ENCODE measurements around the gene USP31.
"Not testable (repeated sequence)": the region's sequence is repeated elsewhere in the genome, so short reads cannot be mapped to it uniquely, and the experiment has no call there.

USP31 gene

DNA sequence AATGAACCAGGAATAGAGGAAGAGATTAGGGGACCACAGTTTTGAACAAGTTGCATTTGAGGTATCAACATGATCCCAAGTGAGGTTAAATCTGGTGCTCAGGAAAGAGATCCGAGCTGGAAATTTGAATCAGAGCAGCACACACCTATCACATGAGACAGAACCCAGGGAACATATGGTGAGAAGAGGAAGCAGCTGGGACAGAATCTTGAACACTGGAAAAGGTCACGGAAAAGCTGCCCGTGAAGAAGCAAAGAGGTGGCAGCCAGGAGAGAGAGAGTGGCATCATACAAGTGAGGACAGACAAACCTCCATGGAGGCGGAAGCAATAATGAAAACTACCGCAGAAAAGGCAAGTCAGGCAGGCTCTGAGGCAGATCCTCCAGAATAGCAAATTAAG is 36.1 kb downstream of the USP31 start:
- H3K4me3 Mint-ChIP-seq: no peak overlapping the region
- no peak overlapping the region for H3K27ac Mint-ChIP-seq
- H3K4me1 Mint-ChIP-seq: no peaks in the 10 kb centered on the region
- no peaks in the 10 kb centered on the region for H3K27me3 Mint-ChIP-seq
- CTCF ChIA-PET: no interaction called here
- no peak for DNase-seq
- H3K9me3 Mint-ChIP-seq: no peaks in the 10 kb centered on the region
- H3K36me3 Mint-ChIP-seq: peaks cover 3% of the 10 kb centered on the region

DNA sequence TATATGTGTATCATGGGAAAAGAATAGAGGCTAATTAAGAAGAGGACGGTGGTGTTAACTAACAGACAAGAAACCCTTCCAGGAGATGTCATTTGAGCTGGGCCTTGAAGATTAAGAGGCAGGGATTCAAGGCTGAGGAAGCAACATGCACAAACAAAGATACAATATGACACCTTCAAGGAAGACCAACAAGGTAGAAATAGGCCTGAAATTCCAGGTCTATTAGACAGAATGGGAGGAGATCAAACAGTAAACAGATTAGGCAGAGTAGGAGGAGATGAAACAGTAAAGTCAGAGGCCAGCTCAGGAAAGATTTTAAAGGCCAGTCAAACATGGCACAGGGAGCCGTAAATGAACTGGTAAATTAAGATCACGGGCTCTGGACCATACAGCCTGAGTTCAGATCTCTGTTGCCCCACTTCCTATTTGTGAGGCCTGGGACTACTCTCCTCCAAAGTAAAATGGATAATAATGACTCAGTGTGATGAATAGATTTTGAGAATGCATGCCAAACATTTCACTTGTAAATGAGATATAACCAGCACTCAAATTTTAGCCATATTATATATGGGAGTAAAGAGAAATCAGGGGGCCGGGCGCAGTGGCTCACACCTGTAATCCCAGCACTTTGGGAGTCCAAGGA is 38.9 kb downstream of the USP31 start:
- Mint-ChIP-seq H3K4me3 (no peak overlapping the region), H3K4me1 (no peaks in the 10 kb centered on the region), H3K27me3 (no peaks in the 10 kb centered on the region), H3K36me3 (peaks cover 5% of the 10 kb centered on the region), H3K9me3 (no peaks in the 10 kb centered on the region), H3K27ac (no peak overlapping the region)
- no peak for DNase-seq
- CTCF ChIA-PET: no interaction called here

DNA sequence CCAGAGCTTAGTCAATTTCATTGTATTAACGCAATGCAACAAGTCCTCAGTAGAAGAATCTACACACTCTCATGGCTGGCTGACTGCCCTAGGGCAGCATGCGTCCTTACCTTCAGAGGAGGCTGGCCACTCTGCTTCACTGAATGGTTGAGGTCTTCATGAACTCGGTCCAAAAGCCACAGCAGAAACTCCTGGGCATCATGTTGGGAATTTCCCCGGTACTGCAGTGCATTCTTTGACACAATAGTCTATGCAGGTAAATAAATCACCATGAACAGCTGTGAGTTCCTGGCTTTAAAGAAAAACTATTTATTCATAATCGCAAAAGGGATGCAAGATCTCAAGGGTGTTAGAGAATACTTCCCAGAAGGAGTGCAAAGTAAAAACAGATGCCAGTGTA is 41.3 kb downstream of the USP31 start:
- H3K4me1 Mint-ChIP-seq: no peaks in the 10 kb centered on the region
- peaks cover 7% of the 10 kb centered on the region for H3K36me3 Mint-ChIP-seq
- H3K27ac Mint-ChIP-seq: no peak overlapping the region
- no peaks in the 10 kb centered on the region for H3K27me3 Mint-ChIP-seq
- CTCF ChIA-PET: no interaction called here
- no peak for DNase-seq
- H3K9me3 Mint-ChIP-seq: no peaks in the 10 kb centered on the region
- no peak overlapping the region for H3K4me3 Mint-ChIP-seq

DNA sequence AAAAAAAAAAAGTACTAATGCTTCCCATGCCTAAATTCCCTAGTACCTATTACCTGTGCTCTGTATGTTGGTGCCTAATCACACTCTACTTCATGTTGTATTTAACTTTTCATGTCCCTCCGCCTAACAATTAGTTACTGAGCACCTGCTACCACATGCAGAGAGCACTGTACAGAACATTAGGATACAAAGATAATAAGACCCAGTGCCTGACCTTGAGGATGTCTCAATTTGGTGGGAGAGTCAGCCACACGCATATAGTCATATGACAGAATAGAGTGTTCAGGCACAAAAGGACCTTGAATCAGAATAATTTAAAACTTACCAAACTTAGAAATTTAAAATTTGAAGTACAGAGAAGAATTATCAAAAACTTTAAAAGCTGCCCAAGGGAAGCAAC is 42.1 kb downstream of the USP31 start:
- CTCF ChIA-PET: no interaction called here
- H3K4me1 Mint-ChIP-seq: no peaks in the 10 kb centered on the region
- no peak for DNase-seq
- no peaks in the 10 kb centered on the region for H3K27me3 Mint-ChIP-seq
- peaks cover 9% of the 10 kb centered on the region for H3K36me3 Mint-ChIP-seq
- H3K9me3 Mint-ChIP-seq: no peaks in the 10 kb centered on the region
- H3K27ac Mint-ChIP-seq: no peak overlapping the region
- H3K4me3 Mint-ChIP-seq: no peak overlapping the region

DNA sequence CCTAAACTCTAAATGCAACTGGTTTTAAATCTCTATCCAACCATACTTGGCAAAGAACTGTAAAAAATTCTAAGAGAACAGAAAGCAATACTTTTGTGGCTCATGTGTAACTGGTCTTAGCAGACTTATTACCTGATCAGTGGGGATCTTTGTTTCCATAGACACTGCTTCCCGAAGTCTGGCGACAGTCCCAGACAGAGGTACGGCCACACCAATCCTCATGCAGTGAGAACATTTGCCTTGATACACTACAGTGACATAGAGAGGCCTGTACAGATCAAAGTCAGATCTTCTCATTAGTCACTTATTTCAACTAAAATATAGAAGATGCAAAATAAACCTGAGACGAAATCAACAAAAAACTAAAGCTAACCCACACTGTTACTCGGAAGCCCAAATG is 43.9 kb downstream of the USP31 start:
- Mint-ChIP-seq H3K9me3 (no peaks in the 10 kb centered on the region), H3K4me3 (no peak overlapping the region), H3K4me1 (no peaks in the 10 kb centered on the region), H3K27me3 (no peaks in the 10 kb centered on the region), H3K36me3 (peaks cover 10% of the 10 kb centered on the region), H3K27ac (no peak overlapping the region)
- CTCF ChIA-PET: no interaction called here
- DNase-seq: no peak

DNA sequence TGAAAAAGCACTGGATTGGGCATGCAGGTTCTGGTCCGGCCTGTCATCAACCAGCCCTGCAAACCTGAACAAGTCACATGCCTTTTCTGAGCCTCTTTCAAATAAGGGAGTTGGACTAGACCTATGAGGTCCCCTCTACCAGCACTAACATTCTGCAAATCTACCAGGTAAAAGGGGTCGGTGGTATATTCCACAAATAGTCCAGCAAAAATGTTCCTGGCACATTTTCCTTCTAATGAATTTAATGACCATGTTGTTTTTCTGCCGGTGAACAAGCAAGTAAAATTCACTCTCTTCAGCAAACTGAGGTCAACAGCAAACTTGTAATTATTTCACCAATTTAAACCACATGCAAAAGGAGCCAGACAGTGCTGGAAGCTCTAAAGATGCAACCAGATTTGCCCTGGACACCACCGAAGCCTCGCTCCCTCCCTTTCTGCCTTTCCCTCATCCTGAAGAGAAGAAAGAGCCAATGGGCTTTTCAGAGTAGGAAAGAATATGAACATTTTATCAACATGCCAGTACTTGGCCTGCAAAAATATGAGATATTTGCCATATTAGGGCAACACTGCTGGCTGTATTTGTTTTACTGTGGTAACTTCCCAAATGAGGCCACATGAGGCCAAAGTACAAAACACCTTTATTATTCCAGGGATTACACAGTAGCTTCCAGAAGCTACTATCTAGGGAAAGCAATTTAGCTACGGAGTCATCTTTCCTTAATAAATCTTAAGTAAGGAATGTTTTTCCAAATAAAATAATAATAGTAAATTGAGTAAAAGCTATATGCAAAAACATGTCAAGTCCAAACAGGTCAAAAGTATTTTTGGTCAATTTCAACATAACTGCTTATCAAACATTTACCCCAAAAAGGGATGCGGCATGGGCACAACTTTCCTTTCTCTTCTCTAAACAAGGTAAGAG is 45.0 kb downstream of the USP31 start:
- CTCF ChIA-PET: interaction anchor here (0.6 kb wide), 1 partner anchor 1385 kb away, joined by 6 read pairs; no protein-coding TSS in a partner anchor
- Mint-ChIP-seq H3K27ac (no peak overlapping the region), H3K4me1 (no peaks in the 10 kb centered on the region), H3K4me3 (no peak overlapping the region), H3K27me3 (no peaks in the 10 kb centered on the region), H3K36me3 (peaks cover 14% of the 10 kb centered on the region), H3K9me3 (no peaks in the 10 kb centered on the region)
- no peak for DNase-seq

DNA sequence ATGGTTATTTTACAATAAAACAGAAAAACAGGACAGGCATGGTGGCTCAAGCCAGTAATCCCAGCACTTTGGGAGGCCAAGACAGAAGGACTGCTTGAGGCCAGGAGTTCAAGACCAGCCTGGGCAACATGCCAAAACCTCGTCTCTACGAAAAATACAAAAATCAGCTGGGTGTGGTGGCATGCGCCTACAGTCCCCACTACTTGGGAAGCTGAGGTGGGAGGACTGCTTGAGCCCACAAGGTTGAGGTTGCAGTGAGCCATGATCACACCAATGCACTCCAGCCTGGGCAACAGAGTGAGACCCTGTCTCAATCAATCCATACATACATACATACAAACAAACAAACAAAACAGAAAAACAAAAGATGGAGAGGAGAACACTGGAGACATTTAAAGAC is 45.6 kb downstream of the USP31 start:
- no peak for DNase-seq
- Mint-ChIP-seq H3K4me3 (no peak overlapping the region), H3K27ac (no peak overlapping the region), H3K4me1 (no peaks in the 10 kb centered on the region), H3K27me3 (no peaks in the 10 kb centered on the region), H3K36me3 (peaks cover 19% of the 10 kb centered on the region), H3K9me3 (peaks cover 2% of the 10 kb centered on the region)
- CTCF ChIA-PET: interaction anchor here (0.6 kb wide), 1 partner anchor 1384 kb away, joined by 6 read pairs; no protein-coding TSS in a partner anchor

DNA sequence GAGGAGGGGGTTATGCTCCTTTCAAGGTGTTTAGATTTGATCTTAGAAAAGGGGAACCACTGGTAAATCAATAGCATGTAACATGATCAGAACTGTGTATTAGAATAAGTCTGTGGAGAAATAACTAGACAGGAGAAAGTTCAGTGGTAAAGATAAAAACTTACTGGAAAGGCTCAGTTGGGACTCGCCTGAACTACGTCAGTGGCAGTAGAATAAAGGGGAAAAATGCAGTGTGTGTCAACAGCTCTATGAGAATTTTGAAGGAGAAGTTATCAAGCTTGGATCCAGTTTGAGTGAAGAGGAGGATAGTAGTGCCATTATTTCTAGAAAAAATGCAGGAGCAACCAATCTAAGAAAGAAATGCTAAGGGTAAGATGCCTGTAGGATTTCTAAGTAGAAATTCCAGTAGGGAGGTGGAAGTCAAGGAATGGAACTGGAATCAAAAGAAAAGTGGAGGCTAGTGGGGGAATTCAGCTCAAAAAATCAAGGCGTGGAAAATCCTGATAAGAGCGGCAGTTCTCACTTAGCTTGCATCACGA is 48.2 kb downstream of the USP31 start:
- Mint-ChIP-seq H3K36me3 (peaks cover 21% of the 10 kb centered on the region), H3K9me3 (peaks cover 2% of the 10 kb centered on the region), H3K4me1 (peaks cover 16% of the 10 kb centered on the region), H3K4me3 (no peak overlapping the region), H3K27me3 (no peaks in the 10 kb centered on the region), H3K27ac (no peak overlapping the region)
- no peak for DNase-seq
- CTCF ChIA-PET: no interaction called here

DNA sequence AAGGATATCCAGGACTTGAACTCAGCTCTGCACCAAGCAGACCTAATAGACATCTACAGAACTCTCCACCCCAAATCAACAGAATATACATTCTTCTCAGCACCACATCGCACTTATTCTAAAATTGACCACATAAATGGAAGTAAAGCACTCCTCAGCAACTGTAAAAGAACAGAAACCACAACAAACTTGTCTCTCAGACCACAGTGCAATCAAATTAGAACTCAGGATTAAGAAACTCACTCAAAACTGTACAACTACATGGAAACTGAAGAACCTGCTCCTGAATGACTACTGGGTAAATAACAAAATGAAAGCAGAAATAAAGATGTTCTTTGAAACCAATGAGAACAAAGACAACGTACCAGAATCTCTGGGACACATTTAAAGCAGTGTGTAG is 52.8 kb downstream of the USP31 start:
- CTCF ChIA-PET, DNase-seq, H3K27me3 Mint-ChIP-seq, H3K9me3 Mint-ChIP-seq: not testable (repeated sequence)
- H3K4me3 Mint-ChIP-seq: peak overlapping the region; percentile 28
- H3K27ac Mint-ChIP-seq: peak overlapping the region; percentile 76
- peaks cover 39% of the 10 kb centered on the region for H3K4me1 Mint-ChIP-seq
- peaks cover 20% of the 10 kb centered on the region for H3K36me3 Mint-ChIP-seq

DNA sequence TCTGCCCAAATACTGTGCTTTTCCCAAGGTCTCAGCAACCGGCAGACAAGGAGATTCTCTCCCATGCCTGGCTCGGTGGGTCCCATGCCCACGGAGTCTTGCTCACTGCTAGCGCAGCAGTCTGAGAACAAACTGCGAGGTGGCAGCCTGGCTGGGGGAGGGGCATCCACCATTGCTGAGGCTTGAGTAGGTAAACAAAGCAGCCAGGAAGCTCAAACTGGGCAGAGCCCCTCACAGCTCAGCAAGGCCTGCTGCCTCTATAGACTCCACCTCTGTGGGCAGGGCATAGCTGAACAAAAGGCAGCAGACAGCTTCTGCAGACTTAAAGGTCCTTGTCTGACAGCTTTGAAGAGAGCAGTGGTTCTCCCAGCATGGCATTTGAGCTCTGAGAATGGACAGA is 55.1 kb downstream of the USP31 start:
- peaks cover 39% of the 10 kb centered on the region for H3K4me1 Mint-ChIP-seq
- H3K9me3 Mint-ChIP-seq, H3K4me3 Mint-ChIP-seq, CTCF ChIA-PET, DNase-seq, H3K27me3 Mint-ChIP-seq, H3K27ac Mint-ChIP-seq: not testable (repeated sequence)
- H3K36me3 Mint-ChIP-seq: peaks cover 18% of the 10 kb centered on the region

DNA sequence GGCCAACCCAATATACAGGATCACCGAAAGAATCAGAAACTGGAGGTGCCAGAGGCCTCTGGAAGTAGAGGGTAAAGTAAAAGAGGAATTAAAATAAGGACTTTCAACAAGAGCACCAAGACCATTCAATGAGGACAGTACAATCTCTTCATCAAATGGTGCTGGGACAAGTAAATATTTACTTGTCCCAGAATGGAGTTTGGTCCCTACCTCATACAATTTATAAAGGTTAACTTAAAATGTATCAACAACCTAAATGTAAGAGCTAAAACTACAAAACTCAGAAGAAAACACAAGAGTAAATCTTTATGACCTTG is 56.5 kb downstream of the USP31 start:
- Mint-ChIP-seq H3K9me3 (no peaks in the 10 kb centered on the region), H3K4me1 (peaks cover 39% of the 10 kb centered on the region), H3K4me3 (no peak overlapping the region), H3K27me3 (no peaks in the 10 kb centered on the region), H3K27ac (no peak overlapping the region), H3K36me3 (peaks cover 12% of the 10 kb centered on the region)
- DNase-seq: no peak
- CTCF ChIA-PET: no interaction called here

DNA sequence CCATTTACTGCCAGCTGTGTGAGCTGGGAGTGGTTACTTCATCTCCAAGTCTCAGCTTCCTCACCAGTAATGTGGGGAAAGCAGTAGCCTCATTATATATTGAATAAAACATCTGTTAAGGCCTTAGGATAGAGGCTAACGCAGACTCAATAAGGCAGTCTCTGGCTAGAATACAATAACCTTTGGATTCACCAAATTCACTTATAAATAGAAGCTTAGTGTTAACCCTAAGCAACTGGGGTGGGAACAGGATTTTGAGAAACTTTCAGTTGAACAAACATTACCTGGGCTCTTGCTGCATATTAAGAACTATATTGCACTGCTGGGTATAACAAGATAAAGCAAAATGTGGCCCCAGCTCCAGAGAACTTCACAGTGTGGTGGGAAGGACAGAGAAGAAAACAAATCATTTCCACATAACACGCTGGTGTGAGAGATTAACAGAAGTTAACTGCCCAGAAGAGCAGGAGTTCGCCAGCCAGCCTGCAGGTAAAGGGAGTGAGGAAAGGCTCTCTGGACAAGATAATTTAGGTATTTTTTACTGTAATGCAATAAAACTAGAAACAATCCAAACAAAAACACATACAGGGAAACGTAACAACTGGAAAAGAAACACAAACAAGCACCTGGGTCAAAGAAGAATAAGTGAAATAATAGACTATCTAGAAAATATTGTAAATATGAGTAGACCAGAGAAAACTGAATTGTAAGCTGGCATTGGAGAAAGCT is 57.0 kb downstream of the USP31 start:
- H3K9me3 Mint-ChIP-seq: no peaks in the 10 kb centered on the region
- no peak overlapping the region for H3K4me3 Mint-ChIP-seq
- no peak overlapping the region for H3K27ac Mint-ChIP-seq
- CTCF ChIA-PET: no interaction called here
- H3K27me3 Mint-ChIP-seq: no peaks in the 10 kb centered on the region
- peaks cover 12% of the 10 kb centered on the region for H3K36me3 Mint-ChIP-seq
- DNase-seq: no peak
- H3K4me1 Mint-ChIP-seq: peaks cover 34% of the 10 kb centered on the region

DNA sequence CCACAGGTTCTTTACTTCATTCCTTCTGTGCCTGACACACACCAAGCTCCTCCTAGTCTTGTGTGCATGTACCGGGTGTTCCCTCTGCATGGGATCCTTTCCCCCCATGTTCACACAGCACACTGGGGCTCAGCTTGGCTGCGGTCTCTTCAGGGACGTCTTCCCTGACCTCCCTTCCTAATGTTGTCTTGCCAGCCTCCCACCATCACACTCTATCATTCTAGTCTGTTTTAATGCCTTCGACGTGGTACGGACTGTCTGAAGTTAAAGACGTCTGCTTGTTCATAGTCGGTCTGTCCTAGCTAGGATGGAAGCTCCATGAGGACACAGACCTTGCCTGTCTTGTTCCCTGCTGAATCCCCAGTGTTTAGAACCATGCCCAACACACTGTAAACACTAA is 60.1 kb downstream of the USP31 start:
- H3K36me3 Mint-ChIP-seq: peaks cover 9% of the 10 kb centered on the region
- no peaks in the 10 kb centered on the region for H3K9me3 Mint-ChIP-seq
- peaks cover 5% of the 10 kb centered on the region for H3K4me1 Mint-ChIP-seq
- DNase-seq: no peak
- no peak overlapping the region for H3K4me3 Mint-ChIP-seq
- no peak overlapping the region for H3K27ac Mint-ChIP-seq
- CTCF ChIA-PET: no interaction called here
- H3K27me3 Mint-ChIP-seq: no peaks in the 10 kb centered on the region

DNA sequence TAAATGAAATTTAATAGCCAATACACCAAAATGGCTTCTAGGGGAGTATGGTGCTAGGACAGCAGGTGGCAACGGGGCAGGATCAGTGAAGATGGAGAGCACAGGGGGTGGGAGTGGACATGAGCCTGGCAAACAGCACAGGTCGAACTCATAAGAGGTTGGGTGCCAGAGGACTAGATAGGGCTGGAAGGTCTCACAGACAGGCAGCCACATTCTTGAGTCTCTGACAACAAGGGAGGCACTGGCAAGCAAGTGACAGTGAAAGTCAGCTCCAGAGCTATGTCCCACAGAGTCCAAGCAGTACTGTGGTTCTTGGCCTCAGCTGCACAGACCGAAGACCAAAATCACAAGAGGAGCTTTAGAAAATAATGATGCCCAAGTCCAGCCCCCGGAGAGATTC is 61.2 kb downstream of the USP31 start:
- Mint-ChIP-seq H3K36me3 (peaks cover 9% of the 10 kb centered on the region), H3K9me3 (no peaks in the 10 kb centered on the region), H3K27ac (no peak overlapping the region), H3K27me3 (no peaks in the 10 kb centered on the region), H3K4me1 (no peaks in the 10 kb centered on the region), H3K4me3 (no peak overlapping the region)
- no peak for DNase-seq
- CTCF ChIA-PET: no interaction called here
